Measurements from ENCODE around the gene MDFI.

Gene MDFI

GRCh38 chr6:41699063-41699462 lies 60.8 kb downstream of the MDFI start:
- no peak for TF ChIP-seq FOXP2 (optimal IDR thresholded peaks at IDR 0.05; ENCODE audit: borderline replicate concordance, extremely low read depth, extremely low read length, insufficient read depth)
- TF ChIP-seq SIN3A (IDR thresholded peaks at IDR 0.05; ENCODE audit: borderline replicate concordance, insufficient read depth, low read length), result no peak
- TF ChIP-seq REST (IDR thresholded peaks at IDR 0.05; ENCODE audit: insufficient read depth in 1 of 2, low read depth in 2 of 2, low read length in 2 of 2), result no peak

- TF ChIP-seq TAF1 (IDR thresholded peaks at IDR 0.05; ENCODE audit: borderline replicate concordance, insufficient read depth, low read length) (no peak), REST (IDR thresholded peaks at IDR 0.05; ENCODE audit: insufficient read depth in 1 of 2, low read depth in 2 of 2, low read length in 2 of 2) (no peak), POLR2AphosphoS5 (IDR thresholded peaks at IDR 0.05; ENCODE audit: low read depth, low read length) (no peak), SIN3A (IDR thresholded peaks at IDR 0.05; ENCODE audit: borderline replicate concordance, insufficient read depth, low read length) (no peak), FOXP2 (optimal IDR thresholded peaks at IDR 0.05; ENCODE audit: borderline replicate concordance, extremely low read depth, extremely low read length, insufficient read depth) (no peak)
Observed at GRCh38 chr6:41700463-41701347, 62.4 kb downstream of the MDFI start.

- TF ChIP-seq POLR2AphosphoS5 (IDR thresholded peaks at IDR 0.05; ENCODE audit: low read depth, low read length) (no peak), TAF1 (IDR thresholded peaks at IDR 0.05; ENCODE audit: borderline replicate concordance, insufficient read depth, low read length) (no peak), SIN3A (IDR thresholded peaks at IDR 0.05; ENCODE audit: borderline replicate concordance, insufficient read depth, low read length) (no peak), REST (IDR thresholded peaks at IDR 0.05; ENCODE audit: insufficient read depth in 1 of 2, low read depth in 2 of 2, low read length in 2 of 2) (no peak), FOXP2 (optimal IDR thresholded peaks at IDR 0.05; ENCODE audit: borderline replicate concordance, extremely low read depth, extremely low read length, insufficient read depth) (no peak)
Observed at GRCh38 chr6:41702089-41702745, 63.9 kb downstream of the MDFI start.

- TF ChIP-seq REST (IDR thresholded peaks at IDR 0.05; ENCODE audit: insufficient read depth in 1 of 2, low read depth in 2 of 2, low read length in 2 of 2) (no peak), POLR2AphosphoS5 (IDR thresholded peaks at IDR 0.05; ENCODE audit: low read depth, low read length) (no peak), FOXP2 (optimal IDR thresholded peaks at IDR 0.05; ENCODE audit: borderline replicate concordance, extremely low read depth, extremely low read length, insufficient read depth) (no peak), TAF1 (IDR thresholded peaks at IDR 0.05; ENCODE audit: borderline replicate concordance, insufficient read depth, low read length) (no peak), SIN3A (IDR thresholded peaks at IDR 0.05; ENCODE audit: borderline replicate concordance, insufficient read depth, low read length) (no peak)
Observed at GRCh38 chr6:41702771-41703494, 64.7 kb downstream of the MDFI start.
